ENCODE results near the gene ZNF138.

GRCh38 chr7:64758151-64758550 lies 36.1 kb upstream of the ZNF138 start:
- TF ChIP-seq POLR2AphosphoS5 (IDR thresholded peaks at IDR 0.05; ENCODE audit: borderline replicate concordance, low read depth, low read length) = no peak
- no peak for TF ChIP-seq EZH2 (IDR thresholded peaks at IDR 0.05)
